DOHH2 (cell line): ENCODE results near the gene PLSCR4.

Source experiments
- H3F3A ChIP-seq: fragments of 200-600 bp; sonication (generic), shearing (Covaris generic); 2 replicates; pipeline ENCODE4 v1.6.0; 2016; ENCODE audit warnings: antibody characterized with exemption, mild to moderate bottlenecking; ENCODE audit not compliant: control insufficient read depth, insufficient read depth
- H3K27ac ChIP-seq: fragments of 200-600 bp; sonication (generic); 2 replicates; pipeline ENCODE4 v1.5.1; 2014; ENCODE audit warnings: low read depth, mild to moderate bottlenecking, low read length, moderate library complexity
- H3K27me3 ChIP-seq: fragments of 200-600 bp; sonication (generic); 2 replicates; pipeline ENCODE4 v1.6.1; 2014; ENCODE audit warnings: mild to moderate bottlenecking, low read length, mixed read lengths; ENCODE audit not compliant: control insufficient read depth
- H3K36me3 ChIP-seq: fragments of 200-600 bp; sonication (generic); 2 replicates; pipeline ENCODE4 v1.6.1; 2014; ENCODE audit warnings: mild to moderate bottlenecking, low read length, moderate library complexity, mixed read lengths; ENCODE audit not compliant: control insufficient read depth
- H3K4me1 ChIP-seq: fragments of 200-600 bp; sonication (generic); 2 replicates; pipeline ENCODE4 v1.6.1; 2014; ENCODE audit warnings: mild to moderate bottlenecking, low read length, mixed read lengths; ENCODE audit not compliant: control insufficient read depth
- H3K4me2 ChIP-seq: fragments of 200-600 bp; sonication (generic); 2 replicates; pipeline ENCODE4 v1.6.0; 2014; ENCODE audit warnings: mild to moderate bottlenecking, low read length, moderate library complexity
- H3K4me3 ChIP-seq: fragments of 200-600 bp; sonication (generic); 2 replicates; pipeline ENCODE4 v1.5.1; 2014; ENCODE audit warnings: mild to moderate bottlenecking, low read length, mixed read lengths
- H3K79me2 ChIP-seq: fragments of 200-600 bp; sonication (generic); 2 replicates; pipeline ENCODE4 v1.6.1; 2014; ENCODE audit warnings: mild to moderate bottlenecking, low read length, mixed read lengths; ENCODE audit not compliant: control insufficient read depth
- H3K9me2 ChIP-seq: fragments of 200-600 bp; sonication (generic); replicated peaks from 2 replicates; pipeline ENCODE4 v1.6.1; 2014; ENCODE audit warnings: mild to moderate bottlenecking, low read length, mixed read lengths; ENCODE audit not compliant: control insufficient read depth
- H3K9me3 ChIP-seq: fragments of 200-600 bp; sonication (generic); 2 replicates; pipeline ENCODE4 v1.6.1; 2014; ENCODE audit warnings: antibody characterized with exemption, low read length, mixed read lengths; ENCODE audit not compliant: control insufficient read depth, insufficient read depth
- H4K20me1 ChIP-seq: fragments of 200-600 bp; sonication (generic); 2 replicates; pipeline ENCODE4 v1.6.0; 2014; ENCODE audit warnings: low read depth, mild to moderate bottlenecking, antibody characterized with exemption, low read length, moderate library complexity; ENCODE audit not compliant: control insufficient read depth, insufficient read depth
- EZH2phosphoT487 ChIP-seq: fragments of 200-600 bp; sonication (generic); IDR thresholded peaks from 2 replicates; pipeline ENCODE4 v1.6.1; 2017; ENCODE audit warnings: borderline replicate concordance, mild to moderate bottlenecking, antibody characterized with exemption, low read length, moderate library complexity, mixed read lengths
- TF ChIP-seq, protein P1 (sequence below): fragments of 200-600 bp; sonication (generic); IDR thresholded peaks from one replicate; pipeline ENCODE4 v1.5.1; 2014; ENCODE audit warnings: antibody characterized with exemption, mild to moderate bottlenecking, low read depth, low read length; ENCODE audit not compliant: poor library complexity, severe bottlenecking

PLSCR4 gene

DNA sequence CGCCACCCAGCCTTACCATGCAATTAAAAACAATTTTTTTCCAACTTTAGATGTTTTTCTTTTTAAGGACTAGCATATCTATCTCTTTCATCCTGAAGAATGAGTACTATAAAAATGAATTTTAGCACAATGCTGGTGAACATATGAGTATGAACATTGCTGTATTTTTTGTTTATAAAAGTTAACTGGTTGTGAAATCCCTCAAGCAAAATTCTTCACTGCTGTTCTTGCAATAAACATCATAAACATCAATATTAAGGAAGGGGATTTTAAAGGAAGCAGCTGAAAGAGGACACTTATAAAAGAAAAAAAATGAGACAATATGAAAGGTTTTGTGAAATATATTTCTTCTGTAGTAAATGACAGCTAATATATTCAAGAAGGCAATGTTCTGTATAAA lies 3.0 kb downstream of the PLSCR4 start:
- Histone ChIP-seq H3K4me1 (no peaks in the 10 kb centered on the region), H3K4me2 (no peak overlapping the region), H4K20me1 (no peaks in the 10 kb centered on the region), H3K9me2 (no peaks in the 10 kb centered on the region), H3K27me3 (no peaks in the 10 kb centered on the region), H3K9me3 (no peaks in the 10 kb centered on the region), H3F3A (no peaks in the 10 kb centered on the region), H3K36me3 (no peaks in the 10 kb centered on the region), H3K4me3 (no peak overlapping the region), H3K79me2 (no peaks in the 10 kb centered on the region), H3K27ac (no peak overlapping the region)
- TF ChIP-seq EZH2phosphoT487 = no peak

DNA sequence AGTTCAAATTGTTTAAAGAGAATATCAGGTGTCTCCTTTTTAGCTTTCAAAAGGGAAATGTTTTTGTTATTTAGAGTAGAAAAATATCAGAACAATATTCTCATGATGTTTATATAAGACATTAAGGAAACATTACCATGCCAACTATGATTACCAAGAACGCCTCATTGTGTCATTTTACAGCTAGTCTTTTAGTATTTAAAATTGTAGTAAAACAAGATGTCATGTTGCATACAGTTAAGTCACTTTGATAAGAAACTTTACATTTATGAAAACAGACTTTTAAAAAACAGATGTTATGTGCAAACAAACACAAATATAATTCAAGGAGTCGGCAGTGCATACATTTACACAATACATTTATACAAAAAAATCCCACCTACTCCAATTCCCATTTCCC lies 4.4 kb downstream of the PLSCR4 start:
- Histone ChIP-seq H4K20me1 (no peaks in the 10 kb centered on the region), H3F3A (no peaks in the 10 kb centered on the region), H3K79me2 (no peaks in the 10 kb centered on the region), H3K9me3 (no peaks in the 10 kb centered on the region), H3K27me3 (no peaks in the 10 kb centered on the region), H3K9me2 (no peaks in the 10 kb centered on the region), H3K27ac (no peak overlapping the region), H3K4me1 (no peaks in the 10 kb centered on the region), H3K36me3 (no peaks in the 10 kb centered on the region), H3K4me2 (no peak overlapping the region), H3K4me3 (no peak overlapping the region)
- TF ChIP-seq EZH2phosphoT487 = no peak
- TF ChIP-seq, protein P1, sequence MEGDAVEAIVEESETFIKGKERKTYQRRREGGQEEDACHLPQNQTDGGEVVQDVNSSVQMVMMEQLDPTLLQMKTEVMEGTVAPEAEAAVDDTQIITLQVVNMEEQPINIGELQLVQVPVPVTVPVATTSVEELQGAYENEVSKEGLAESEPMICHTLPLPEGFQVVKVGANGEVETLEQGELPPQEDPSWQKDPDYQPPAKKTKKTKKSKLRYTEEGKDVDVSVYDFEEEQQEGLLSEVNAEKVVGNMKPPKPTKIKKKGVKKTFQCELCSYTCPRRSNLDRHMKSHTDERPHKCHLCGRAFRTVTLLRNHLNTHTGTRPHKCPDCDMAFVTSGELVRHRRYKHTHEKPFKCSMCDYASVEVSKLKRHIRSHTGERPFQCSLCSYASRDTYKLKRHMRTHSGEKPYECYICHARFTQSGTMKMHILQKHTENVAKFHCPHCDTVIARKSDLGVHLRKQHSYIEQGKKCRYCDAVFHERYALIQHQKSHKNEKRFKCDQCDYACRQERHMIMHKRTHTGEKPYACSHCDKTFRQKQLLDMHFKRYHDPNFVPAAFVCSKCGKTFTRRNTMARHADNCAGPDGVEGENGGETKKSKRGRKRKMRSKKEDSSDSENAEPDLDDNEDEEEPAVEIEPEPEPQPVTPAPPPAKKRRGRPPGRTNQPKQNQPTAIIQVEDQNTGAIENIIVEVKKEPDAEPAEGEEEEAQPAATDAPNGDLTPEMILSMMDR = no peak

DNA sequence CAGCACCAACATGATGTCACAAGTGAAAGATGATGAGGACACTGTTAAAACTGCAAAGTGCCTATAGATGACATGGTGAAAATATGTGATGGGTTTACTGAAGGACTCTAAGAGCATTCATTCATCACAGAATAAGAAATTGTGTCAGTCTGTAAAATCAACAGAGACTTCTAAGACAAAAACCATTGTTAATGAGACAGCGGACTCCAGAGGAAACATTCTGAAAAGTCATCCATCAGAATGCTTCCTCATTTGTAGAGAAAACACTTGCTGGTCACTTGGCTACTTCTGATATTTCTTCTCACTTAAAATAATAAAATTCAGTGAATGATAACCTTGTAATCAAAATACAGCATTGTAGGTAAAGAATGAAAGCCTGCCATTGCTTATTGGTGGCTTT lies 7.3 kb downstream of the PLSCR4 start:
- Histone ChIP-seq H3K4me3 (no peak overlapping the region), H3K9me3 (no peaks in the 10 kb centered on the region), H3K79me2 (no peaks in the 10 kb centered on the region), H4K20me1 (no peaks in the 10 kb centered on the region), H3K4me2 (no peak overlapping the region), H3K4me1 (no peaks in the 10 kb centered on the region), H3K27me3 (no peaks in the 10 kb centered on the region), H3F3A (no peaks in the 10 kb centered on the region), H3K9me2 (no peaks in the 10 kb centered on the region), H3K36me3 (no peaks in the 10 kb centered on the region), H3K27ac (no peak overlapping the region)
- TF ChIP-seq, protein P1 = no peak
- no peak for TF ChIP-seq EZH2phosphoT487

DNA sequence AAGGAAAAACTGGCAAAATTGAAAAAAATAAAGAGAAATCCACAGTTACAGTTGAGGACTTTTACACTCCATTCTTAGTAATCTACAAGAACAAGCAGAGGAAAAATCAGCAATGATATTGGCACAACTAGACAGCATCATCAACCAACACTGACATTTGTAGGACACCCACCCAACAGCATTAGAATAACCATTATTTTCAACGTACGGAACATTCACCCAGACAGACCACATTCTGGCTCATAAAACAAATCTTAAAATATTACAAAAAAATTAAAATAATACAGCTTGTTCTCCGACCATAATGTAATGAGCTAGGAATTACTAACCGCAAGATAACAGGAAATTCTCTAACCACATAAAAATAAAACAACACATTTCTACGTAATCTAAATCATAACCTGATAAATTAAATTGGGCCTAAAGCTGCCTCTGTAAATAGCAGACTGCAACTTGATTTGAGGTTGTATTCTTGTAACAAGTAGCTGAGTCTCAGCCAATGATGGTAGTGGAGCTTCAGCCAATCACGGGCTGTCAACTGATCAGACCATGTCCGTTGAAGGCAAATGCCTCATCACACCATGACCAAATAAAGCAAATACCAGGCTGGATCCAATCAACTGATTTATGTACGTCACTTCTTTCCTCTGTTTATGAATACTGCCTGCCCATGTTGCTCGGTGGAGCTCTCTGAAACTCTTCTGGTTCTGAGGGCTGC lies 9.2 kb downstream of the PLSCR4 start:
- TF ChIP-seq, protein P1 = no peak
- TF ChIP-seq EZH2phosphoT487 = no peak
- H4K20me1 ChIP-seq = no peaks in the 10 kb centered on the region
- no peaks in the 10 kb centered on the region for H3K79me2 ChIP-seq
- H3K36me3 ChIP-seq = no peaks in the 10 kb centered on the region
- H3K27me3 ChIP-seq = no peaks in the 10 kb centered on the region
- H3K9me2 ChIP-seq = no peaks in the 10 kb centered on the region
- no peak overlapping the region for H3K4me3 ChIP-seq
- H3K4me1 ChIP-seq = no peaks in the 10 kb centered on the region
- H3K4me2 ChIP-seq = no peak overlapping the region
- H3K27ac ChIP-seq = no peak overlapping the region
- no peaks in the 10 kb centered on the region; the same call in 1 of the 2 replicates for H3K9me3 ChIP-seq
- H3F3A ChIP-seq = no peaks in the 10 kb centered on the region
